ENCODE results near the gene OLFM1.
"Not testable (repeated sequence)": the region's sequence is repeated elsewhere in the genome, so short reads cannot be mapped to it uniquely, and the experiment has no call there.

OLFM1 gene

DNA sequence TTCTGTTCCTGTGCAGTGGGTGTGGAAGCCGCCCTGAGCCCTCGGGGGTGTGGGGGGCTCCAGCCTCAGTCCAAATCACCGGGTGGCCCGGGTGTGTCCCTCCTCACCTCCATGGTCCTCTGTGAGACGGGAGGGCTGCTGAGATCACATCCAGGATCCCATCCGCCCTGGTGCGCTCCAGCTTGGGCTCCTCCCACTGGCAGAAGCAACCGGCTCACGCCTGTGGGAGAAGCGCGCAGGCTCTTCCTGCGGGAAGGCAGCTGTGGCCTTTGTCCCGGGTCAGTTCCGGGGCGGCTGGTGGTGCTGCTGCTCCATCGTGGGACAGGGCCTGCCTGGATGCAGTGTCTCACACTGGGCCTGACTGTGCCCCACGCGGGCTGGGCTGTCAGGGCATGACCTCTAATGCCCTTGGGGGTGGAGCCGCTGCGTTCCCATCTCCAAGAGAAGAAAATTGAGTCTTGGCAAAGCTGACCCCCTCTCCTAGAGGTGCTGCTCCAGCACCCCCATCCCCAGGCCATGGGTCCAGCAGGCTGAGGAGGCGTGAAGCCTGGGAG, 18.5 kb downstream of the OLFM1 start:
- DNase-seq (ENCODE audit: low read depth in 3 of 3), result no peak

DNA sequence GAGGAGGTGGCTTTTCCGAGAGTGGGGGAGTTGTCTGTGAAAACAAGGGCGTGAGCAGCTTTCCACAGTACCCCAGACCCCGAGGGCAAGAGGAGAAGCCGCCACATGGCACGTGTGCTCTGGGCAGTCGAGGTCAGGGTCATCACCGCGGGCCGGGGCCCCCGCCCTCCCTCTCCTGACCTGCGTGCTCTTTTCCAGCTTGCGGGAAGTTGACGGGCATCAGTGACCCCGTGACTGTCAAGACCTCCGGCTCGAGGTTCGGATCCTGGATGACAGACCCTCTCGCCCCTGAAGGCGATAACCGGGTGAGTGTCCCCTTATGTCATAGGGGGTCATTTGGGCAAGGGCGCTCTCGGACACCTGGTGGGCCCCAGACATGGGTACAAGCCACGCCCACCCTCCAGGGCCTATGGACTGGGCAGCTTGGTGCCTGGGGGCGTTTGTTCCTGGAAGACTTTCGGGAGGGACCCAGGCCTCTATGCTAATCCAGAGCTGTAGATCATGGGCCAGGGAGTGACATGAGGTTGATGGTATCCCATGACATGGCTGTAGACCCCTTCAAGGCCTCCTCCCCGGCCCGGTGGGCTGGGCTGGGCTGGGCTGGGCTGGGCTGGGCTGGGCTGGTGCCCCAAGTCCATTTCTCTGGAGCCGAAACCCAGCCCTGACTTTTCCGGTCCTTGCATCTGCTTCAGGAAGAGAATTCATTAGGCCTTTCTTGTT, 19.2 kb downstream of the OLFM1 start:
- no peak for DNase-seq (ENCODE audit: low read depth in 3 of 3)

DNA sequence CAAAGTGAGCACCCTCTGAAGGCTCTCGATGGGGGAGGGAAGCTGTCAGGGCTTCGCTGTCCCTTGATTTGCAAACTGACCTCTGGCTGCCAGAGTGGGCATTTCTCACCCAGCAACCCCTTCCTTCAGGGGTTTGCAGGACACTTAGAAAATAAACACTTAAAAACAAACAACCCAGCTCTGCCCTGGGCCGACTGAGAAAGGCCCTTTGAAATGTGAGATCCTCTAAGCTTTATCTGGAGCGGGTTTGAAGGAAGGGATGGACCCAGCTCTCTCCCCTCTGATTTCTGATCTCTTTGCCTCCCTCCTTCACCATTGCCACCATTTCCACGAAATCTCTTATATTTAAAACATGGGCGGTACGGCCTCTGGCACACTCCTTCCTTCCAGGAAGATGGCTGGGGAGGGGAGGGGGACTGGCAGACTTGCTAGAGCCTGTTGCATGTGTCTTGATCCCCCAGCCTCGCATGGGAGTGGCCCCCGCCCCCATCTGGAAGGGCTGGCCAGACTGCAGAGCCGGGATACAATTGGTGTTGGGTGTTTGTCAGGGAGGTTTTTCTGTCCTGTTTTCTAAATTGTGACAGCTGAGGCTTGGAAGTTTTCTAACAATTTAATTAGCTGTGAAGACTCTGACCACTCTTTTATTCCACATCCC, 20.2 kb downstream of the OLFM1 start:
- no peak for DNase-seq (ENCODE audit: low read depth in 3 of 3)

DNA sequence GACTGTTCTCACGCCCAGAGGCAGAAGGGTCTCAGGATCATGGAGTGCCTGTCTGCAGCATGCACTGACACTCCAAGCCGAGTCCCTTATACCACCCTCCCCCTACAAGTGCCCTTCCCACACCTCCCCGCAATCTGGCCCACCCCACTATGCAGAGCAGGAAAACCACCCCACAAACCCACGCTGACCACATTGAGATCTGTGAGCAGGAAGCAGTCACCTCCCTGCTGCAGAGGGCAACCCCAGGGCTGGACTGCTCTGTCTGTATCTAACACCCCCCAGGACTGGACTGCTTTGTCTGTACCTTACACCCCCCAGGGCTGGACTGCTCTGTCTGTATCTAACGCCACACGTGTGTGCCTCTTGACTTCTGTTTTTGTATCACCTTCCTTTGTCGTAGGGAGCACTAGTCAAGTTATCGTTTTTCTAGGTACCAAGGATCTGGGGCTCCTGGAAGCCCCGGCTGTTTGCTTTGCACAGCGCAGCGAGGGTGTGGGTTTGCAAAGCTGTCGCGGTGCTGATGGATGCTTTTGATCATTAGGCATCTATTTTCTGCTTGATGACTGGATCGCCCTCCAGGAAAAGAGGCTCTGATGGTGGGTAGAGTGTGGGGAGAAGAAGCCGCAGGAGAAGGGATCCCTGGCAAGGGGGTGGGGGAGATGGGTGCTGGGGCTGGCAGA, 21.5 kb downstream of the OLFM1 start:
- DNase-seq (ENCODE audit: low read depth in 3 of 3), result no peak

DNA sequence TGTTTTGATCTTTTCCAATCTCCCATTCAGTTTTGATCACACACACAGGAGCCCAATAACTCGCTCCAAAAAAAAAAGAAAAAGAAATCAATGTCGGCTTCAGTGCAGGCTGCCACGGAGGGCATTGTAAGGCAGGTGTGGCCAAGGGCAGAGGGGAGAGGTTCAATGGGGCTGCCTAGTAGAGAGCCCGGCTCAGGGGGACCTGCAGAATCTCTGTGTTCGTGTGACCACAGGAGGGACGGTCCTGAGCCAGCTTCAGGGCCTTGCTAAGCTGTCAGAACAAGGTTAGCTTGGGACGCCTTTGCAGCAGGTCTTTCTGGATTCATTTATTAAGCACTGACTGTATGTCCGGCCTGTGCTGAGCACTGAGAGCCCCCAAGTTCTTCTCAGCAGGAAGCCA, 22.2 kb downstream of the OLFM1 start:
- DNase-seq (ENCODE audit: low read depth in 3 of 3), result no peak

DNA sequence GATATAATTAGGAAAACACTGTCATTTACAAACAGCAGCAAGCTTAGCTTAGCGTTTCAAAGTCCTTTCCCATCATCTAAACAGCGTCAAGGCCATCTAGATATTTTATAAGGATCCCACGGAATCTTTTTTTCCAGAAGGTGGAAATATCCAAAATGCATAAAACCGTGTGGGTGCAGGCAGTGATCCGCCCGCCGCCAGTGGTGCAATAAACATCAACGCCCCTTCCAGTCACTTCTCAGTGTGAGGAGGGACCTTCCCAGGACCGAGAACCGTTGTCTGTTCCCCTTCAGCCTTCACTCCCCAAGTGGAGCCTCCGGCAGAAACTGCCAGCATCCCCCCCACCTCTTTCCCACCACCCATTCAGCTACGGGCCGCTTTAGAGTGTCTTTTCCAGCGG, 22.9 kb downstream of the OLFM1 start:
- no peak for DNase-seq (ENCODE audit: low read depth in 3 of 3)

DNA sequence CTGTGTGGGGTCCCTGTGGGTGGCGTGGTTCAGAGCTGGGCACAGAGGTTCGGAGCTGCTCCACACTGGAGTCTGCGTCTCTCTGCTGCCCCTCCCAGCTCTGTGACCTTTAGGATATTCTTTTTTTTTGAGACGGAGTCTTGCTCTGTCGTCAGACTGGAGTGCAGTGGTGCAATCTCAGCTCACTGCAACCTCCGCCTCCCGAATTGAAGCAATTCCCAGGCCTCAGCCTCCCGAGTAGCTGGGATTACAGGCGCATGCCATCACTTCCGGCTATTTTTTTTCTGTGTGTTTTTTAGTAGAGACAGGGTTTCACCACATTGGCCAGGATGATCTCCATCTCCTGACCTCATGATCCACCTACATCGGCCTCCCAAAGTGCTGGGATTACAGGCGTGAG, 24.1 kb downstream of the OLFM1 start:
- not testable (repeated sequence) for DNase-seq (ENCODE audit: low read depth in 3 of 3)

DNA sequence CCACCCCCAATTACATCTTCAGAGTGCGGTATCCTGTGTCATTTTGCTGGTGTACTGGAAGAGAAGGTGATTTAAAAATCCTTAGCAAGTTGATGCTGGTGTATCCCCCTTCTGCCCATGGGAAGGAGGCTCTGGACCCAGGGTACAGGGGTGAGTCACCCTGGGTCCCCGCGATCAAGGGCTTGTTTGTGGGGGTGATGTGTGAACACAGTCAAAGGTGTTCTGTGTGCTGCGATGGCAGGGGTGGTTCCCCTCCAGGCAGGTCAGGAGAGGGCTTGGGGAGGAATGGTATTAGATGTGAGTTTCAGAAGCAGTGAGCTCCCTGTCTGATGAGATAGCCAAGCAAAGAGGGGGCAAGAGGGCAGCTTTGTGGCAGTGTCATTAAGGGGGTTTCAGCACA, 28.9 kb downstream of the OLFM1 start:
- no peak for DNase-seq (ENCODE audit: low read depth in 3 of 3)

DNA sequence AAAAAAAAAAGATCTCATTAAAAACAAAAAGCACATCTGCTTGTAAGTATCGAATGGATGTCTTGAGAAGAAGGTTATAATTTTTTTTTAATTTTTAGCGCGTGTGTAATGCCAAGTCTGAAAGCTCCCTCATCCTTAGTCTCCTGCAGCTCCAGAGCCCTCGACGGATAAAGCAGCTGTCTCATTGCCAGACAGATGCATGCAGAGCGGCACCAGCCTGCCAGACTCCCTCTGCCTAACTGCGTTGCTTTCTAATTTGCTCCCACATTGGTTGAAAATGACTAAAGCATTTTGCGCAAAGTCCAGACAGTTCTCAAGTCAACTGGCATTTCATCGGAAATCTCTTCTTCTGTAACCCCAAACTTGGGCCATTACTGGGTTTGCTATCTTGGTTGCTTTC, 29.4 kb downstream of the OLFM1 start:
- DNase-seq (ENCODE audit: low read depth in 3 of 3), result no peak

DNA sequence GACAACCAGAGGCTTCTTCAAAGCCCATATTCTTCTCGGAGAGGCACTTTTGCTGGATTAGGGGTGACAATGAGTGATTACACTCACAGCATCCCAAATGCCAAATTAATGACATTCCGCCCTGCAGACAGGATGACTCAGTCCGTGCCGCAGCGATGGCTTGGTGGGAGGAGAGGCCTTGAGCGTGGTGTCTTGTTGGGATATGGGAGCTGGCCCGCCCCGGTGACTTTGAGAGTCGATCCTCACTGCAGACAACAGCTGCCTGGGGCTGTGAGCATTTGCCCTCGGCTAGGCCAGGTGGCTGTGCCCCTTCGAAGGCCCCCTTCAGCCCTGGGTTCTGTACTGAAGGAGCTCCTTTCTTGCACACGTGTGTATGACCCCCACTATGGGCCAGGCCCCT, 29.8 kb downstream of the OLFM1 start:
- no peak for DNase-seq (ENCODE audit: low read depth in 3 of 3)

DNA sequence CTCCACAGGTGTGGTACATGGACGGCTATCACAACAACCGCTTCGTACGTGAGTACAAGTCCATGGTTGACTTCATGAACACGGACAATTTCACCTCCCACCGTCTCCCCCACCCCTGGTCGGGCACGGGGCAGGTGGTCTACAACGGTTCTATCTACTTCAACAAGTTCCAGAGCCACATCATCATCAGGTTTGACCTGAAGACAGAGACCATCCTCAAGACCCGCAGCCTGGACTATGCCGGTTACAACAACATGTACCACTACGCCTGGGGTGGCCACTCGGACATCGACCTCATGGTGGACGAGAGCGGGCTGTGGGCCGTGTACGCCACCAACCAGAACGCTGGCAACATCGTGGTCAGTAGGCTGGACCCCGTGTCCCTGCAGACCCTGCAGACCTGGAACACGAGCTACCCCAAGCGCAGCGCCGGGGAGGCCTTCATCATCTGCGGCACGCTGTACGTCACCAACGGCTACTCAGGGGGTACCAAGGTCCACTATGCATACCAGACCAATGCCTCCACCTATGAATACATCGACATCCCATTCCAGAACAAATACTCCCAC, 32.1 kb downstream of the OLFM1 start:
- DNase-seq (ENCODE audit: low read depth in 3 of 3), result no peak

DNA sequence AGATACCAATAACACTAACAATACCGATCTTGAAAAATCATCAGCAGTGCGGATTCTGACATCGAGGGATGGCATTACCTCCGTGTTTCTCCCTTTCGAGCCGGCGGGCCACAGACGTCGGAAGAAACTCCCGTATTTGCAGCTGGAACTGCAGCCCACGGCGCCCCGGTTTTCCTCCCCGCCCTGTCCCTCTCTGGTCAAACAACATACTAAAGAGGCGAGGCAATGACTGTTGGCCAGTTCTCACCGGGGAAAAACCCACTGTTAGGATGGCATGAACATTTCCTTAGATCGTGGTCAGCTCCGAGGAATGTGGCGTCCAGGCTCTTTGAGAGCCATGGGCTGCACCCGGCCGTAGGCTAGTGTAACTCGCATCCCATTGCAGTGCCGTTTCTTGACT, 32.8 kb downstream of the OLFM1 start:
- DNase-seq (ENCODE audit: low read depth in 3 of 3), result no peak

DNA sequence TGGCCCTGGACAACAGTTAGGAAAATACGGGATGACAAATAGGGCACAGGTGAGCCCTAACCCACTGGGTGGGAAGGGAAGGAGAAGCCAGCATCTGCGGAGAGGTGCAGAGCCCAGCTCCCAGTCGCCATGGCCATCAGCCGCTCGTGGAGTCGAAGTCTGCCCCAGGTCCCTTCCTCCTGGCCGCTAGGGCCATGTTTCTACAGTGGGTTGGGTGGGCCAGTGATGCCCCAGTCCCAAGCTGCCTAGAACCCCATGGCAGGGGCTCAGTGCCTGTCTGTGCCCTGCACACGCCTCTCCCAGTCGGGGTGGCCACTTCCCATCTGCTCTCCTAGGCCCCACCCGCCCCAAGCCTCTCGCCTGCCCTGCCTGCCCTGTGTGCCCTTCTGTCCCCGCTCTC, 34.8 kb downstream of the OLFM1 start:
- no peak for DNase-seq (ENCODE audit: low read depth in 3 of 3)

DNA sequence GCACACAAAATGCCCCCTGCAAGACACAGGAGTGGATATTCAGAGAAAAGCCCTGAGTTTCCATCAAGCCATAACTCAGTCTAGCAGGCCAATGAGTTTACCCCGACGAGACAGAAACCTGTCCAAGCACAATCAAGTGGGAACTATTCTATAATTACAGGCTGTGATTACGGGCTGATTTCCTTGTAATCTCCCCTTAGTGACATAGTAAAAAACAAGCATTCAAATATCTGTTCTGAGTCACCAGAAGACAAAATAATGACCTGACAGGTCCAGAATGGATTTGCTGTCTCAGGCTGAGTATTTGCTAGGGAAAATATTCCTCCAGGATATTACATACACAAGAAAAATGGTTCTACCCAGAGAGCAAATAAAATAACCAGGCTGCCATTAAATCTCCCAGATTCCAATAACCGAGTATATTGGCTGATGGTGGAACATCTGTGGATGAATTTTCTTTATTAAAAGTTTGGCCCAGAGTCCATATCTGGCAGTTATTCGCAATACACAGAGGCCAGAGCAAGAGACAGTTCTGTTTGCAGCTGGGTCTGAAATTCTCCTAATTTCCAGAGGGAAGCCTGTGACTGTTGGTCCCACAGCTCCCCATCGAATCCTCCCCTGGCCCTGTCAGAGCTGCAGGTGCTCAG, 35.8 kb downstream of the OLFM1 start:
- DNase-seq (ENCODE audit: low read depth in 3 of 3), result no peak

DNA sequence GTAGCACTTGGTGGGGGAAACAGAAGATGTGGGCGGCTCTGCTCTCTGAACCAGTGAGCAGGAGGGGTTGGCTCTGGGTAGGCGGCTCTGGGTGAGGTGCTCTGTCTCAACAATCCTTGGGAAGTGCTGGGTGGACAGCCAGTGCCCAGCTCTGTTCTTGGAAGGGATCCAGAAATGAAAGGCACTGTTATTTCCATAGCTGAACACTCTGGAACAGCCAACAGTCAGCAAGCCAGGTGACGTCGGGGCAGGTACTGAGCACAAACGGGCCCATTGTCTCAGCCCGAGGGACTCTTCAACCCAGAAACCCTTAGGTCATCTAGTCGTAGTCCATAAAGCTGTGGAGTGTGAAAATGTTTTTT, 36.3 kb downstream of the OLFM1 start:
- no peak for DNase-seq (ENCODE audit: low read depth in 3 of 3)

DNA sequence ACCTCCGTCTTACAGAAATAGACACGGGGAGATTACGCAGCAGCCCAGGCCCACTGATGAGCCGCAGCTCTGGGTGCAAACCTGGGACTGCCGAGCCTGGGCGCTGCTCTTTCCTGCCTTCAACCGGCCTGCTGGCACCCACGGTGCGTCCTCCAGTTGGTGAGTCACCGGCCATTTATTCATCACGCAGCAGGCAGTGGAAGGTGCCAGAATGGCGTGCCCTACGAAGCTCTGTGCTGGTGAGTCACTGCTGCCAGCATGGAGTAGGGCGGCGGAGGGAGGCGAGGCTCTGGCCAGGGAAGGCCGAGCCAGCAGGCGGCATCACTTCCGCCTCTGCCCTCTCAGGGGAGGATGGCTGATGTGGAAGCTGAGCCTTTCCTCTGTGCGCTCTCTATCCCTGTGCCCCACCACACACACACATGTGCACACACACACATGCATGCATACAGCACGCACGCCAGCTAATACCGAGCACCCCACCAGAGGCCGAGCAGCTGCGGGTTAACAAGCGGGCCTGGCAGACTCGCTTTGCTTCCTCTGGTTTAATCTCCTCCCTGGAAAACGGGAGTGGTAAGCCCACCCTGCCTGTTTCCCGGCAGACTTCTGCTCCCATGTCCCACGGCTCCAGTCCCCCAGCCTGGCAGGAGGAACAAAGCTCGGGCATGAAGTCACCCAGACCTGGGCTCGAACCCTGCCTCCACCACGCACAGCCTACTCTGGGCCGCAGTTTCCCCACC, 39.2 kb downstream of the OLFM1 start:
- DNase-seq (ENCODE audit: low read depth in 3 of 3), result no peak

DNA sequence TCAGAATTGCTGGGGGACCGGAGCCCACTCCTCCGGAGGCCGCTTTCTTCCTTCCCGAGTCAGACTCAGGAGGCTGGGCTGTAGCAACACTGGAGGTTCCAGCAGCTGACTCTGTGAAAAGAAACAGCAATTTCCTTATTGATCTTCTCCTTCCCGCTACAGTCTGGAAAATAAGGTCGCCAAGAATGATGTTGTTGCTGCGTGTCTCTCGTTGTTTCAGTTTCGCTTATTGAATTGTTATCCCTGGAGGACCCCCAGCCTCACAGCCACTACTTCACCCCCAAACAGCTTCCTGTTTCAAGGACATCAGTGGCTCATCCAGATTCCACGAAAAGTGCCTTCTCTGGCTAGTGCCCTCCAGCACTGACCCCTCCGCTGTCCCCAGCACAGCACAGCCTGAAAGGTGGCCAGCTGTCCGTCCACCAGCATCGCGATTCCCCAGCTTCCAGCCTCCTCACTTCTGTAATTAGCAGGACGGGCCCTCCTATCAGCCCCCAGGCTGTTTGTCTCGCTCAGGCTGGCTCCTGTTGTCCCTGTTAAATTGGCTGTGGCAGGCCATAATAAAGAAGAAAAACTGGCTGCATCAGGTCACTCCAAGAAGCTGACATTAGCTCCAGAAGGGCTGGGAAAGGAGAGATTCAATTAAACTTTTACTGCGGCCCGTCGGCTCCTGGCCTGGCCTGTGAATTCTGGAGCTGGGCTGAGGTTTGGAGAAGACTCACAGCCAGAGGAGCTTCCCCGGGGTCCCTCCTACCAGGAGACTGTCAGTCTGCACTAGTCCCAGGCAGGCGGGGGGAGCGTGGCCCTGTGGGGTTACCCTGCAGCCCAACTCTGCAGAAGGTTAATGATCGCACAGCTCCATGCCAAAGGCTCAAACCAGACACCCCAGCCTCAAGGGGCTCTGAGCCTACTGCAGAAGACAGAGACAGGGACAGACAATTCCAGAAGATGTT, 40.5 kb downstream of the OLFM1 start:
- no peak for DNase-seq (ENCODE audit: low read depth in 3 of 3)

DNA sequence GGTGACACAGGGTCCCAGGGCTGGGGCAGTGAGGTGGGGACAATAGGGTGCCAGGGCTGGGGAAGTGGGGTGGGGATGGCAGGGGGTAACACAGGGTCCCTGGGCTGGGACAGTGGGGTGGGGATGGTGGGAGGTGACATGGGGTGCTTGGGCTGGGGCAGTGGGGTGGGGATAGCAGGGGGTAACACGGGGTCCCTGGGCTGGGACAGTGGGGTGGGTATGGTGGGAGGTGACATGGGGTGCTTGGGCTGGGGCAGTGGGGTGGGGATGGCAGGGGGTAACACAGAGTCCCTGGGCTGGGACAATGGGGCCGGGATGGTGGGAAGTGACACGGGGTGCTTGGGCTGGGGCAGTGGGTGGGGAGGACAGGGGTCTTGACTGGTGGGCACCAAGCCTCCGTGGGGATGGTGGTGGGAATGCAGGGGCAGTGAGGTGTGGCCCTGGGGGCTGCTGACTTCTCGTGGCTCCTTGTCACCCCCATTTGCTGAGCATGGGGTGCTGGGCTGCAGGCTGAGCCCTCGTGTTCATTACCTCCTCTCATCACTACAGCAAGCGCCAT, 41.7 kb downstream of the OLFM1 start:
- no peak for DNase-seq (ENCODE audit: low read depth in 3 of 3)

DNA sequence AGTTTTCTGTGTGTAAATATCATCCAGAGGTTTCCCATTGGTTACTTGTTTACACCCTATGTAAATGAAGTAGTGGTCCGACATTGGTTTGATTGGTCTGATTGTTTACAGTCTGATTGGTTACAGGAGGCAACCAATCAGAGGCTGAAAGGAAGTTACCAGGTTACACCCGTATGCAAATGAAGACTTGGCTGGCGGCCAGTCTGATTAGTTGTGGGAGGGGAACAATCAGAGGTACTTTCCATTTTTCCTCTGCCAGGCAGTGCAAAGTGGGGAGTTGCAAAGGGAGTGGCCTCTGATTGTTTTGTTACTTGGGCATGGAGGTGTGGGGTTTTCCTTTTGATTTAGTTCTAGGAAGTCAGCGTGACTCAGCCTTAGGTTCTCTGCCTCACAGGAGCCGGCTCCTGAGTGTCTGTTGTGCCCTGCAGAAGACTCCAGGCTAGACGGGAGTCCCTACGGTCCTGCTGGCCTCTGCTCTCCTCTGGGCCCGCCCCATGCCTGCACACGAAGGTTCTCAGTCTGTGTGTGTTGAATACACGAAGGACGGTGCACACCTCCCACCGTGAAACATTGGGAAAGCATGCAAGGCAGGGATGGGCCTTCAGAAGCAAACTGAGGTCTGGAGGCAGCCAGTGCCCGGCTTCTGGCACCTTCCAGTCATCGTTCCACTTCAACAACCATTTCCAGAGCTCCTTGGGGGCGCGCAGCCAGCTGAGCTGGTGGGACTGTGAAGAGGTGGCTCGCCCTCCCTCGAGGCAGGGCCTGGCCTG, 42.9 kb downstream of the OLFM1 start:
- no peak for DNase-seq (ENCODE audit: low read depth in 3 of 3)
